Fibroblast of skin of back (primary cell): ENCODE results near the gene SMIM10L1.

Experiments
- DNase-seq: peaks from one replicate; pipeline ENCODE4 v3.0.0-alpha.2; 2013

The SMIM10L1 gene

GRCh38 chr12:11186837-11187236 is 15.8 kb downstream of the SMIM10L1 start, which contains the start of gene TAS2R42:
Gene TAS2R42, minus strand, starts transcription at chr12:11186937. Its CDS starts 0 bp downstream, at chr12:11186937.
- DNase-seq, result no peak

DNA sequence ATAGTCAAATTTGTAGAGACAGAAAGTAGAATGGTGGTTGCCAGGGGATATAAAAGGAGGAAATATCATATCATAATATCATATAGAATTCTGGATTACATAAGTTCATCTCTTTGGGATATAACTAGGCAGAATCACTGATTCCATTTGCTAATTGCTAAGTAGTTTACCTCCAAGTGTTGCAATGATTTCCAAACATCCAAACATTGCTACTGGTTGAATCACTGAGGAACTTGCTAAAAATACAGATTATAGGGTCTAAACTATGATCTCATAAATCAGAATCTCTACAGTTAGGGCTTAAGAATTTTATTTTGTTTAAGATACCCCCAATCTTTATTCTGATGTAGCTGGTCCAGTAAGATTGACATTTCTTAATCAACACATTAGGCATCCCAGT is 31.8 kb downstream of the SMIM10L1 start:
- DNase-seq, result no peak

- no peak for DNase-seq
Measured at GRCh38 chr12:11204173-11204572, 33.2 kb downstream of the SMIM10L1 start.

DNA sequence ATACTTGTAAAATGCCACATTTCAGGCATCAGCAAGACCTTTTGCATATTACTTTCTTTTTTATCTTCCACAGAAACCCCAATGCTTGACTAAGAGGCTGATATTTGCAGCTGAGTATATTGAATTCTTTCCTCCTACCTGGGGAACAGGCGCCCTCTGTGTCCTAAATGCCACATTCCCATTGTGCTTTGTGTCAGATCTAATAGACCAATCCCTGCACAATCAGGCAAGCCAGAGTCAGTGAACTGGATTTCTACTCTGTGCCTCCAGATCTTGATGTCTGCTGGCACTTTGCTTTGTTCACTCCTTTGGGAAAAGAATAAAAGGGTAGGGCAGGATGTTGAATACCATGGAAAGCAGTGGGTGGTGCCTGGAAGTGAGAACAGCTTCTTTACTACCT is 38.1 kb downstream of the SMIM10L1 start:
- no peak for DNase-seq
